Glutamatergic neuron (in vitro differentiated cells): Measurements from ENCODE around the gene LDLRAD4. TPM values are rescaled to one million over a fixed set of nuclear protein-coding genes. Genes with fewer than 3 reads are reported as not detected.

Experiments
- DNase-seq: peaks from one replicate; pipeline ENCODE4 v3.0.0; 2022
- H3K27ac Mint-ChIP-seq: one replicate; pipeline ENCODE4 v1.8.0; 2020; ENCODE audit warnings: mild to moderate bottlenecking, mixed read lengths, inconsistent platforms; ENCODE audit not compliant: unreplicated experiment
- H3K27me3 Mint-ChIP-seq: one replicate; pipeline ENCODE4 v1.8.0; 2020; ENCODE audit warnings: mild to moderate bottlenecking, moderate library complexity, mixed read lengths, inconsistent platforms; ENCODE audit not compliant: unreplicated experiment
- H3K36me3 Mint-ChIP-seq: one replicate; pipeline ENCODE4 v1.8.0; 2020; ENCODE audit warnings: mild to moderate bottlenecking, mixed read lengths, inconsistent platforms; ENCODE audit not compliant: unreplicated experiment
- H3K4me1 Mint-ChIP-seq: one replicate; pipeline ENCODE4 v1.8.0; 2020; ENCODE audit warnings: mild to moderate bottlenecking, low read depth, mixed read lengths, inconsistent platforms; ENCODE audit not compliant: unreplicated experiment
- H3K4me3 Mint-ChIP-seq: one replicate; pipeline ENCODE4 v1.8.0; 2020; ENCODE audit warnings: mild to moderate bottlenecking, mixed read lengths, inconsistent platforms; ENCODE audit not compliant: unreplicated experiment
- H3K9me3 Mint-ChIP-seq: one replicate; pipeline ENCODE4 v1.8.0; 2020; ENCODE audit warnings: mild to moderate bottlenecking, moderate library complexity, mixed read lengths, inconsistent platforms; ENCODE audit not compliant: unreplicated experiment
- CTCF ChIP-seq: fragments of 200-600 bp; sonication (generic); IDR thresholded peaks from one replicate; pipeline ENCODE4 v1.5.0; 2021; ENCODE audit not compliant: partially characterized antibody, unreplicated experiment
- total RNA-seq: library from RNA; stranded (reverse); fragmentation: NEBNext Ultra II Directional; extraction: Animal tissue kit (Norgen Biotek cat#: 25700); gene quantifications from one replicate; pipeline ENCODE4 v1.2.1, GENCODE V29; 2021; ENCODE audit not compliant: unreplicated experiment

The LDLRAD4 gene
- total RNA-seq, 1 donor from 2014 or later: 0.29 TPM

- Mint-ChIP-seq H3K9me3 (peaks cover 3% of the 10 kb centered on the region), H3K4me1 (no peaks in the 10 kb centered on the region), H3K27me3 (no peaks in the 10 kb centered on the region), H3K4me3 (no peak overlapping the region), H3K27ac (no peak overlapping the region), H3K36me3 (no peaks in the 10 kb centered on the region)
- no peak for TF ChIP-seq CTCF
- no peak for DNase-seq
Observed at GRCh38 chr18:13268158-13269012, 49.8 kb downstream of the LDLRAD4 start.

GRCh38 chr18:13269013-13269280, 50.4 kb downstream of the LDLRAD4 start:
- Mint-ChIP-seq H3K27ac (no peak overlapping the region), H3K4me1 (no peaks in the 10 kb centered on the region), H3K9me3 (peaks cover 2% of the 10 kb centered on the region), H3K4me3 (no peak overlapping the region), H3K27me3 (no peaks in the 10 kb centered on the region), H3K36me3 (no peaks in the 10 kb centered on the region)
- no peak for DNase-seq
- no peak for TF ChIP-seq CTCF

- no peaks in the 10 kb centered on the region for H3K4me1 Mint-ChIP-seq
- no peak overlapping the region for H3K4me3 Mint-ChIP-seq
- no peak for TF ChIP-seq CTCF
- no peak overlapping the region for H3K27ac Mint-ChIP-seq
- DNase-seq: no peak
- H3K36me3 Mint-ChIP-seq: no peaks in the 10 kb centered on the region
- H3K27me3 Mint-ChIP-seq: no peaks in the 10 kb centered on the region
- H3K9me3 Mint-ChIP-seq: peaks cover 2% of the 10 kb centered on the region
Observed at GRCh38 chr18:13269521-13270011, 51.0 kb downstream of the LDLRAD4 start.

- DNase-seq: no peak
- no peak overlapping the region for H3K27ac Mint-ChIP-seq
- H3K27me3 Mint-ChIP-seq: no peaks in the 10 kb centered on the region
- no peak for TF ChIP-seq CTCF
- no peaks in the 10 kb centered on the region for H3K4me1 Mint-ChIP-seq
- H3K9me3 Mint-ChIP-seq: peaks cover 2% of the 10 kb centered on the region
- no peak overlapping the region for H3K4me3 Mint-ChIP-seq
- H3K36me3 Mint-ChIP-seq: no peaks in the 10 kb centered on the region
Observed at GRCh38 chr18:13270279-13270855, 51.8 kb downstream of the LDLRAD4 start.

GRCh38 chr18:13271302-13271911, 52.8 kb downstream of the LDLRAD4 start:
- TF ChIP-seq CTCF: no peak
- Mint-ChIP-seq H3K4me3 (no peak overlapping the region), H3K27ac (no peak overlapping the region), H3K4me1 (no peaks in the 10 kb centered on the region), H3K27me3 (no peaks in the 10 kb centered on the region), H3K36me3 (no peaks in the 10 kb centered on the region), H3K9me3 (peaks cover 2% of the 10 kb centered on the region)
- DNase-seq: no peak
